ENCODE results near the gene CCT8. TPM values are rescaled to one million over a fixed set of nuclear protein-coding genes. Genes with fewer than 3 reads are reported as not detected.

CCT8 gene
- total and polyA plus RNA-seq, 9 of the 15 experiments (the other 6 are each of a cell fraction or from before 2014, with no cell fraction given) = 451 to 1,153 (median 677) TPM

GRCh38 chr21:29055080-29055479 is 18.4 kb downstream of the CCT8 start (continued):
- no peak for TF ChIP-seq HOXB6 (CRISPR knock-in tag; IDR thresholded peaks at IDR 0.05; ENCODE audit: borderline replicate concordance)
- no peak for TF ChIP-seq BRCA1 (IDR thresholded peaks at IDR 0.05)
- no peak for TF ChIP-seq BRCA1 (CRISPR knock-in tag; IDR thresholded peaks at IDR 0.05)
- TF ChIP-seq HMG20A (CRISPR knock-in tag; conservative IDR thresholded peaks at IDR 0.05) = no peak
- no peak for TF ChIP-seq HNRNPLL (IDR thresholded peaks at IDR 0.05; ENCODE audit: low read depth, low read length, poor library complexity, severe bottlenecking)
- no peak for TF ChIP-seq ATF3 (IDR thresholded peaks at IDR 0.05)
- TF ChIP-seq ATF3 (CRISPR knock-in tag; conservative IDR thresholded peaks at IDR 0.05) = no peak
- TF ChIP-seq ZNF274 (IDR thresholded peaks at IDR 0.05; ENCODE audit: borderline replicate concordance, low read depth, low read length) = no peak
- TF ChIP-seq POLR2B (IDR thresholded peaks at IDR 0.05; ENCODE audit: low read depth, partially characterized antibody) = peak; percentile 52
- 0 out of 2 replicates have a peak, but pooled peaks have one; percentile 57 for TF ChIP-seq SUPT5H (IDR thresholded peaks at IDR 0.05)
- no peak for TF ChIP-seq KAT2B (IDR thresholded peaks at IDR 0.05; ENCODE audit: low read depth, low read length)

GRCh38 chr21:29053656-29054055 is 19.8 kb downstream of the CCT8 start:
- CTCF ChIA-PET (ENCODE audit: low intra/inter-chr PET ratio) = no interaction called here
- Histone ChIP-seq H2AFZ (ENCODE audit: low read depth, low read length) (no peak overlapping the region), H3K27ac (ENCODE audit: extremely low read depth, low read depth, low read length) (no peak overlapping the region), H3K4me2 (ENCODE audit: insufficient read depth, low read length) (no peak overlapping the region), H3K9me1 (ENCODE audit: control insufficient read depth, insufficient read depth, low read length) (no peaks in the 10 kb centered on the region), H3K36me3 (ENCODE audit: control insufficient read depth, insufficient read depth, low read length) (peaks cover 92% of the 10 kb centered on the region), H3K4me3 (no peak overlapping the region), H3K9ac (ENCODE audit: insufficient read depth in 1 of 2, low read depth in 2 of 2, low read length in 2 of 2) (no peak overlapping the region), H3K79me2 (ENCODE audit: control insufficient read depth, insufficient read depth, low read length) (no peaks in the 10 kb centered on the region), H3K4me1 (replicated peaks in 1 of 2; ENCODE audit: control insufficient read depth in 2 of 2, insufficient read depth in 2 of 2, low read length in 2 of 2) (no peaks in the 10 kb centered on the region), H3K9me3 (replicated peaks; ENCODE audit: control insufficient read depth, insufficient read depth, low read depth, low read length) (no peaks in the 10 kb centered on the region), H3K27me3 (ENCODE audit: control insufficient read depth in 2 of 2, insufficient read depth in 2 of 2, low read length in 2 of 2) (no peaks in the 10 kb centered on the region), H4K20me1 (replicated peaks; ENCODE audit: control insufficient read depth, insufficient read depth, low read length) (no peaks in the 10 kb centered on the region)
- intact Hi-C loops (cut with micrococcal nuclease) = no loop called here
- WGBS (ENCODE audit: insufficient coverage, low coverage, missing lambda C conversion rate) = 90% methylated on average over 4 of the region's 4 CpGs
- BruUV-seq (replicated peaks) = TSS peak; percentile 30
- FAIRE-seq (no peak), DNase-seq (ENCODE audit: extremely low read depth in 1 of 4, low spot score in 3 of 4) (no peak), ATAC-seq (no peak; the same call in 1 of the 3 replicates)
- POLR2A ChIA-PET = interaction anchor here (1.2 kb wide), 1 partner anchor 28 kb away, joined by 3 read pairs; no protein-coding TSS in a partner anchor
- TF ChIP-seq NFIC (IDR thresholded peaks at IDR 0.05) = no peak
- TF ChIP-seq RCOR1 (IDR thresholded peaks at IDR 0.05; ENCODE audit: borderline replicate concordance in 1 of 2, low read depth in 2 of 2, low read length in 2 of 2) = no peak
- no peak for TF ChIP-seq RFX7 (CRISPR knock-in tag; IDR thresholded peaks at IDR 0.05)
- no peak for TF ChIP-seq ZBTB8A (IDR thresholded peaks at IDR 0.05; ENCODE audit: partially characterized antibody)
- in situ Hi-C loops (cut with MboI) = no loop called here

Data from K562 (cell line).